ENCODE data around the gene SUN3. TPM values are rescaled to one million over a fixed set of nuclear protein-coding genes. Genes with fewer than 3 reads are reported as not detected.

The SUN3 gene
- total and polyA plus RNA-seq, 10 of the 15 experiments (the other 5 are each of a cell fraction or from before 2014, with no cell fraction given): 0.29 to 0.48 TPM; not detected in 8

DNA sequence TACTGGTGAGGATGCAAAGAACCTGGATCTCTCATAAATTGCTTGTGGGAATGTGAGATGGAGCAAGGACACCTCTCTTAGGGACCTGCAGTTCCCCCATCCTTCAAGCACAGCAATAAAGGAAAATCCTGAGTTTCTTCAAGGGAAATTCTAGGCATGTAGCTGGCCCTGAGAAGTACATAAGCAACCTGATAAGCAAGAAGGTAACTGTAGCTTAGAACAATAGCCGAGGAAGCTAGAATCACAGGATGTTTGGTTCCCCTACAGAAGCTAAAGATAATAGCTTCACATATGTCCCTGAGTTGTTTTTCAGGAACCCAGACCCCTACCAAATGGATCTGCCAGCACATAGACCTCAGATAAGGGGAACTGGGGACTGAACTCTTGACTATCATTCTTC lies 48.5 kb upstream of the SUN3 start:
- no peak for FAIRE-seq

More for the DNA sequence above, 48.5 kb upstream of the SUN3 start:
- H3K4me1 ChIP-seq (ENCODE audit: control insufficient read depth, insufficient read depth, low read length): no peaks in the 10 kb centered on the region
- BruUV-seq (replicated peaks): no TSS peak
- RAD21 ChIA-PET (ENCODE audit: unreplicated experiment): interaction anchor here (1.4 kb wide), 1 partner anchor 86 kb away, joined by 3 read pairs; no protein-coding TSS in a partner anchor
- no peak overlapping the region for H3K27ac ChIP-seq (ENCODE audit: control insufficient read depth, insufficient read depth)
- WGBS (ENCODE audit: insufficient coverage, insufficient replicate concordance, low lambda C conversion rate, missing lambda C conversion rate): 50% methylated on average over 1 of the region's 1 CpG
- in situ Hi-C loops (cut with MboI) (no loop called here), intact Hi-C loops (cut with micrococcal nuclease; ENCODE audit: unreplicated experiment) (no loop called here)
- TF ChIP-seq EZH2 (IDR thresholded peaks at IDR 0.05; ENCODE audit: borderline replicate concordance, control insufficient read depth, low read depth, low read length) (no peak), RFX5 (IDR thresholded peaks at IDR 0.05; ENCODE audit: low read depth, low read length) (no peak), WRNIP1 (IDR thresholded peaks at IDR 0.05; ENCODE audit: borderline replicate concordance, low read depth, low read length) (no peak)
- TF ChIP-seq, protein P1, sequence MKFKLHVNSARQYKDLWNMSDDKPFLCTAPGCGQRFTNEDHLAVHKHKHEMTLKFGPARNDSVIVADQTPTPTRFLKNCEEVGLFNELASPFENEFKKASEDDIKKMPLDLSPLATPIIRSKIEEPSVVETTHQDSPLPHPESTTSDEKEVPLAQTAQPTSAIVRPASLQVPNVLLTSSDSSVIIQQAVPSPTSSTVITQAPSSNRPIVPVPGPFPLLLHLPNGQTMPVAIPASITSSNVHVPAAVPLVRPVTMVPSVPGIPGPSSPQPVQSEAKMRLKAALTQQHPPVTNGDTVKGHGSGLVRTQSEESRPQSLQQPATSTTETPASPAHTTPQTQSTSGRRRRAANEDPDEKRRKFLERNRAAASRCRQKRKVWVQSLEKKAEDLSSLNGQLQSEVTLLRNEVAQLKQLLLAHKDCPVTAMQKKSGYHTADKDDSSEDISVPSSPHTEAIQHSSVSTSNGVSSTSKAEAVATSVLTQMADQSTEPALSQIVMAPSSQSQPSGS (IDR thresholded peaks at IDR 0.05; ENCODE audit: low read length): no peak
- TF ChIP-seq, protein P2, sequence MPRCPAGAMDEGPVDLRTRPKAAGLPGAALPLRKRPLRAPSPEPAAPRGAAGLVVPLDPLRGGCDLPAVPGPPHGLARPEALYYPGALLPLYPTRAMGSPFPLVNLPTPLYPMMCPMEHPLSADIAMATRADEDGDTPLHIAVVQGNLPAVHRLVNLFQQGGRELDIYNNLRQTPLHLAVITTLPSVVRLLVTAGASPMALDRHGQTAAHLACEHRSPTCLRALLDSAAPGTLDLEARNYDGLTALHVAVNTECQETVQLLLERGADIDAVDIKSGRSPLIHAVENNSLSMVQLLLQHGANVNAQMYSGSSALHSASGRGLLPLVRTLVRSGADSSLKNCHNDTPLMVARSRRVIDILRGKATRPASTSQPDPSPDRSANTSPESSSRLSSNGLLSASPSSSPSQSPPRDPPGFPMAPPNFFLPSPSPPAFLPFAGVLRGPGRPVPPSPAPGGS (IDR thresholded peaks at IDR 0.05; ENCODE audit: borderline replicate concordance, insufficient read depth, low read depth, low read length, poor library complexity, severe bottlenecking): no peak
- CTCF ChIA-PET: interaction anchor here (1.0 kb wide), 1 partner anchor 89 kb away, joined by 3 read pairs; no protein-coding TSS in a partner anchor
- H3K79me2 ChIP-seq (ENCODE audit: control insufficient read depth, insufficient read depth, low read length): no peaks in the 10 kb centered on the region
- no peaks in the 10 kb centered on the region for H4K20me1 ChIP-seq (ENCODE audit: control insufficient read depth, insufficient read depth)
- POLR2A ChIA-PET: interaction anchor here (0.7 to 1.2 kb wide), 2 partner anchors 19 to 98 kb away, joined by 5 to 6 read pairs; no protein-coding TSS in a partner anchor
- H3K4me2 ChIP-seq (ENCODE audit: control insufficient read depth, insufficient read depth): no peak overlapping the region
- H2AFZ ChIP-seq (ENCODE audit: control insufficient read depth, low read depth, low read length): no peak overlapping the region
- no peak for DNase-seq (ENCODE audit: low read depth, low spot score)
- H3K9me3 ChIP-seq (replicated peaks; ENCODE audit: control insufficient read depth, insufficient read depth, low read length): no peaks in the 10 kb centered on the region
- no peaks in the 10 kb centered on the region for H3K36me3 ChIP-seq (ENCODE audit: control insufficient read depth in 2 of 2, insufficient read depth in 2 of 2, low read length in 1 of 2)
- no peak overlapping the region for H3K9ac ChIP-seq (ENCODE audit: control insufficient read depth, insufficient read depth, low read length)
- no peak overlapping the region for H3K4me3 ChIP-seq
- no peak for ATAC-seq
- no peaks in the 10 kb centered on the region for H3K27me3 ChIP-seq (replicated peaks in 1 of 2; ENCODE audit: control insufficient read depth in 2 of 2, insufficient read depth in 2 of 2, low read length in 1 of 2)
- SMC1A ChIA-PET (ENCODE audit: uncharacterized antibody, unreplicated experiment): interaction anchor here (1.0 to 1.5 kb wide), 3 partner anchors 15 to 60 kb away, joined by 3 to 4 read pairs (median 3); no protein-coding TSS in a partner anchor

All from GM12878 (cell line).